ENCODE measurements around the gene CREB3L1. TPM values are rescaled to one million over a fixed set of nuclear protein-coding genes. Genes with fewer than 3 reads are reported as not detected.

Gene CREB3L1
- total RNA-seq, 1 donor from 2014 or later = 0.43 TPM

- Histone ChIP-seq H3K36me3 (no peaks in the 10 kb centered on the region), H3K9ac (no peak overlapping the region), H3K4me1 (peaks cover 16% of the 10 kb centered on the region), H2AFZ (replicated peaks) (no peak overlapping the region), H3K79me2 (ENCODE audit: low read depth) (no peaks in the 10 kb centered on the region), H3K4me3 (no peak overlapping the region), H3K4me2 (no peak overlapping the region), H3K27ac (no peak overlapping the region), H4K20me1 (ENCODE audit: low read depth) (no peaks in the 10 kb centered on the region), H3F3A (ENCODE audit: low read depth) (peaks cover 19% of the 10 kb centered on the region), H3K9me3 (ENCODE audit: low read depth) (no peaks in the 10 kb centered on the region), H3K27me3 (no peaks in the 10 kb centered on the region)
- Mint-ChIP-seq H3K27me3 (ENCODE audit: insufficient read depth, low read depth) (peaks cover 6% of the 10 kb centered on the region), H3K4me1 (peaks cover 44% of the 10 kb centered on the region), H3K9me3 (peaks cover 4% of the 10 kb centered on the region), H3K27ac (no peak overlapping the region), H3K4me3 (no peak overlapping the region), H3K36me3 (no peaks in the 10 kb centered on the region)
- no peak for DNase-seq (ENCODE audit: low spot score)
- TF ChIP-seq EZH2phosphoT487 (IDR thresholded peaks at IDR 0.05) (no peak), EZH2 (IDR thresholded peaks at IDR 0.05) (no peak)
- TF ChIP-seq, protein P1, sequence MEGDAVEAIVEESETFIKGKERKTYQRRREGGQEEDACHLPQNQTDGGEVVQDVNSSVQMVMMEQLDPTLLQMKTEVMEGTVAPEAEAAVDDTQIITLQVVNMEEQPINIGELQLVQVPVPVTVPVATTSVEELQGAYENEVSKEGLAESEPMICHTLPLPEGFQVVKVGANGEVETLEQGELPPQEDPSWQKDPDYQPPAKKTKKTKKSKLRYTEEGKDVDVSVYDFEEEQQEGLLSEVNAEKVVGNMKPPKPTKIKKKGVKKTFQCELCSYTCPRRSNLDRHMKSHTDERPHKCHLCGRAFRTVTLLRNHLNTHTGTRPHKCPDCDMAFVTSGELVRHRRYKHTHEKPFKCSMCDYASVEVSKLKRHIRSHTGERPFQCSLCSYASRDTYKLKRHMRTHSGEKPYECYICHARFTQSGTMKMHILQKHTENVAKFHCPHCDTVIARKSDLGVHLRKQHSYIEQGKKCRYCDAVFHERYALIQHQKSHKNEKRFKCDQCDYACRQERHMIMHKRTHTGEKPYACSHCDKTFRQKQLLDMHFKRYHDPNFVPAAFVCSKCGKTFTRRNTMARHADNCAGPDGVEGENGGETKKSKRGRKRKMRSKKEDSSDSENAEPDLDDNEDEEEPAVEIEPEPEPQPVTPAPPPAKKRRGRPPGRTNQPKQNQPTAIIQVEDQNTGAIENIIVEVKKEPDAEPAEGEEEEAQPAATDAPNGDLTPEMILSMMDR (IDR thresholded peaks at IDR 0.05) = no peak
Measured at GRCh38 chr11:46247090-46247489, 30.4 kb upstream of the CREB3L1 start.

GRCh38 chr11:46247659-46248058, 29.8 kb upstream of the CREB3L1 start:
- H3K9me3 ChIP-seq (ENCODE audit: low read depth) = no peaks in the 10 kb centered on the region
- peak overlapping the region; percentile 24 for H3K27ac Mint-ChIP-seq
- H3K27me3 ChIP-seq = no peaks in the 10 kb centered on the region
- H3K9ac ChIP-seq = no peak overlapping the region
- peaks cover 4% of the 10 kb centered on the region for H3K9me3 Mint-ChIP-seq
- peaks cover 44% of the 10 kb centered on the region for H3K4me1 Mint-ChIP-seq
- H3K36me3 Mint-ChIP-seq = no peaks in the 10 kb centered on the region
- no peak overlapping the region for H3K4me3 Mint-ChIP-seq
- DNase-seq (ENCODE audit: low spot score) = peak; percentile 82
- peak overlapping the region; percentile 78 for H2AFZ ChIP-seq (replicated peaks)
- H3K4me1 ChIP-seq = peaks cover 16% of the 10 kb centered on the region
- H4K20me1 ChIP-seq (ENCODE audit: low read depth) = no peaks in the 10 kb centered on the region
- TF ChIP-seq EZH2phosphoT487 (IDR thresholded peaks at IDR 0.05) (no peak), EZH2 (IDR thresholded peaks at IDR 0.05) (no peak)
- TF ChIP-seq, protein P1 (IDR thresholded peaks at IDR 0.05) = peak; percentile 81
- no peaks in the 10 kb centered on the region for H3K79me2 ChIP-seq (ENCODE audit: low read depth)
- peaks cover 6% of the 10 kb centered on the region for H3K27me3 Mint-ChIP-seq (ENCODE audit: insufficient read depth, low read depth)
- peaks cover 13% of the 10 kb centered on the region for H3F3A ChIP-seq (ENCODE audit: low read depth)
- H3K4me2 ChIP-seq = no peak overlapping the region
- no peaks in the 10 kb centered on the region for H3K36me3 ChIP-seq
- no peak overlapping the region for H3K4me3 ChIP-seq
- H3K27ac ChIP-seq = no peak overlapping the region

GRCh38 chr11:46248289-46249102, 29.0 kb upstream of the CREB3L1 start:
- H3K27ac Mint-ChIP-seq = peak overlapping the region; percentile 23

More at GRCh38 chr11:46248289-46249102, 29.0 kb upstream of the CREB3L1 start:
- H3K4me1 Mint-ChIP-seq = peaks cover 37% of the 10 kb centered on the region
- no peak for TF ChIP-seq EZH2 (IDR thresholded peaks at IDR 0.05)
- TF ChIP-seq, protein P1 (IDR thresholded peaks at IDR 0.05) = no peak
- TF ChIP-seq EZH2phosphoT487 (IDR thresholded peaks at IDR 0.05) = no peak
- no peak for DNase-seq (ENCODE audit: low spot score)
- H2AFZ ChIP-seq (replicated peaks) = no peak overlapping the region
- H3F3A ChIP-seq (ENCODE audit: low read depth) = peaks cover 6% of the 10 kb centered on the region
- no peaks in the 10 kb centered on the region for H3K36me3 ChIP-seq
- no peaks in the 10 kb centered on the region for H3K27me3 ChIP-seq
- no peak overlapping the region for H3K27ac ChIP-seq
- no peaks in the 10 kb centered on the region for H4K20me1 ChIP-seq (ENCODE audit: low read depth)
- H3K36me3 Mint-ChIP-seq = no peaks in the 10 kb centered on the region
- peaks cover 4% of the 10 kb centered on the region for H3K9me3 Mint-ChIP-seq
- H3K79me2 ChIP-seq (ENCODE audit: low read depth) = no peaks in the 10 kb centered on the region
- no peaks in the 10 kb centered on the region for H3K9me3 ChIP-seq (ENCODE audit: low read depth)
- H3K4me3 Mint-ChIP-seq = peak overlapping the region; percentile 16
- peaks cover 4% of the 10 kb centered on the region for H3K27me3 Mint-ChIP-seq (ENCODE audit: insufficient read depth, low read depth)
- no peak overlapping the region for H3K9ac ChIP-seq
- H3K4me1 ChIP-seq = peaks cover 13% of the 10 kb centered on the region
- no peak overlapping the region for H3K4me3 ChIP-seq
- H3K4me2 ChIP-seq = no peak overlapping the region
